WI38 (cell line): ENCODE results near the gene LRP3.
A peak's percentile ranks its signal among the peaks of the same experiment; 100 is the strongest.
"Not testable (repeated sequence)": the region's sequence is repeated elsewhere in the genome, so short reads cannot be mapped to it uniquely, and the experiment has no call there.

ENCODE experiments used
- H3K4me3 ChIP-seq: 2 replicates; pipeline ENCODE4 v1.5.1; 2011; ENCODE audit warnings: low read depth, mild to moderate bottlenecking, control low read depth, low read length
- TF ChIP-seq, protein P1 (sequence below): IDR thresholded peaks from 2 replicates; pipeline ENCODE4 v1.5.1; 2012; ENCODE audit warnings: low read depth, mild to moderate bottlenecking, control low read depth, low read length

LRP3 gene

DNA sequence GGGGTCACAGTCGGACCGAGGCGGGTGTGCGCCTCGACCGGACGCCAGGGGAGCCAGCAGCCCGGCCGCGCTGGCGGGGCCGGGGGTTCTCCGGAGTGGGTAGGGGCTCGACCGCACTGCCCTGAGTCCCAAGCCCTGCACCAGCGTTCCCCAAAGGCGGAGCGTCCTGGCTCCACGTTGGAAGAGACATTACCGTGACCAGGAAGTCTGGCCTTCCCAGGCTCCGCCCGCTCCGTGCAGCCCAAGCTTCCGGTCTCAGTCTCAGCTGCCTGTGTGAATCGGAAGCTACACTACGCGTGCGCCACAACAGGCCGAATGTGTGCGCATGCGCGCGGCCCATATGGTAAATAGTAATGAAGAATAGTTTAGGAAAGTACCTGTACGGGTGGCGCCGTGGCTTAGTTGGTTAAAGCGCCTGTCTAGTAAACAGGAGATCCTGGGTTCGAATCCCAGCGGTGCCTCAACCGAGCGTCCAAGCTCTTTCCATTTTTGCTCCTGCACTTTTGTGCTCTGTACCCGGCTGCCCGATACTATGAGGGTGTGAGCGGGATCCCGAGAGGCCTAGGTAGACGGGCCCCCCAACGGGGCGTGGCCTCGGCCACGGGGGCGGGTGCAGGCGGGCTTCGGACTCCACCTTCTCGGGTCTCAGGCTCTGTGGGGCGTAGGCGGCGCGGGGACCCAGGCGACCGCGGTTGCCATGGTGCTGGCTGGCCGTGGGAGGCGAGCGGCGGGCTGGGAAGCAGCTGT, 17.3 kb upstream of the LRP3 start:
- TF ChIP-seq, protein P1, sequence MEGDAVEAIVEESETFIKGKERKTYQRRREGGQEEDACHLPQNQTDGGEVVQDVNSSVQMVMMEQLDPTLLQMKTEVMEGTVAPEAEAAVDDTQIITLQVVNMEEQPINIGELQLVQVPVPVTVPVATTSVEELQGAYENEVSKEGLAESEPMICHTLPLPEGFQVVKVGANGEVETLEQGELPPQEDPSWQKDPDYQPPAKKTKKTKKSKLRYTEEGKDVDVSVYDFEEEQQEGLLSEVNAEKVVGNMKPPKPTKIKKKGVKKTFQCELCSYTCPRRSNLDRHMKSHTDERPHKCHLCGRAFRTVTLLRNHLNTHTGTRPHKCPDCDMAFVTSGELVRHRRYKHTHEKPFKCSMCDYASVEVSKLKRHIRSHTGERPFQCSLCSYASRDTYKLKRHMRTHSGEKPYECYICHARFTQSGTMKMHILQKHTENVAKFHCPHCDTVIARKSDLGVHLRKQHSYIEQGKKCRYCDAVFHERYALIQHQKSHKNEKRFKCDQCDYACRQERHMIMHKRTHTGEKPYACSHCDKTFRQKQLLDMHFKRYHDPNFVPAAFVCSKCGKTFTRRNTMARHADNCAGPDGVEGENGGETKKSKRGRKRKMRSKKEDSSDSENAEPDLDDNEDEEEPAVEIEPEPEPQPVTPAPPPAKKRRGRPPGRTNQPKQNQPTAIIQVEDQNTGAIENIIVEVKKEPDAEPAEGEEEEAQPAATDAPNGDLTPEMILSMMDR = peak; percentile 20
- H3K4me3 ChIP-seq = peak overlapping the region; percentile 72

DNA sequence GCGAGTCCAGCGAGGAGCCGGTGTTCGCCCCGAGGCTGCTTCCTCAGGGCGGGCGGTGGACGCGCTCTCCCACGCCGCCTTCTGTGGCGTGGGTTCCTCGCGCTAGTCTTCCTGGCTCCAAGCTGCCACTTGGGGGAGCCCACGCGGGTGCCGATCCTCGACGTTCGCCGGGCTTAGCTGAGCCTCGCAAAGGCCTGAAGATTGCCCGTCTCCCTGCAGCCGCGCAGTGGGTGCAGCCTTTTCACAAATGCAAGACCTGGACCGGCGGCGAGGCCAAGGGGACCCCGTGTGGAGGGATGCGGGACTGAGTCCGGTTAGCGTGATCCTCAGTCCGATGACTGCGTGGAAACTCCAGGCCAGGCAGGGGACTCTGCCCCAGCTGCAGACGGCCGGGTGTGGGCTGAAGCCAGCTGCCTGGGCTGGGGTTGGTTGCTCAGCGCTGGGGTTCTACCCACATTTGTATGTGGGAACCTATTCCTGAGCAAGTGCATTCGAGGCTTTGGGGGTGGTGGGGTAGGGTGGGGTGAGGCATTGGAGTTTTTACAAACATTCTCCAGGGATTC, 16.6 kb upstream of the LRP3 start:
- H3K4me3 ChIP-seq = peak overlapping the region; percentile 53
- TF ChIP-seq, protein P1 = peak; percentile 19

DNA sequence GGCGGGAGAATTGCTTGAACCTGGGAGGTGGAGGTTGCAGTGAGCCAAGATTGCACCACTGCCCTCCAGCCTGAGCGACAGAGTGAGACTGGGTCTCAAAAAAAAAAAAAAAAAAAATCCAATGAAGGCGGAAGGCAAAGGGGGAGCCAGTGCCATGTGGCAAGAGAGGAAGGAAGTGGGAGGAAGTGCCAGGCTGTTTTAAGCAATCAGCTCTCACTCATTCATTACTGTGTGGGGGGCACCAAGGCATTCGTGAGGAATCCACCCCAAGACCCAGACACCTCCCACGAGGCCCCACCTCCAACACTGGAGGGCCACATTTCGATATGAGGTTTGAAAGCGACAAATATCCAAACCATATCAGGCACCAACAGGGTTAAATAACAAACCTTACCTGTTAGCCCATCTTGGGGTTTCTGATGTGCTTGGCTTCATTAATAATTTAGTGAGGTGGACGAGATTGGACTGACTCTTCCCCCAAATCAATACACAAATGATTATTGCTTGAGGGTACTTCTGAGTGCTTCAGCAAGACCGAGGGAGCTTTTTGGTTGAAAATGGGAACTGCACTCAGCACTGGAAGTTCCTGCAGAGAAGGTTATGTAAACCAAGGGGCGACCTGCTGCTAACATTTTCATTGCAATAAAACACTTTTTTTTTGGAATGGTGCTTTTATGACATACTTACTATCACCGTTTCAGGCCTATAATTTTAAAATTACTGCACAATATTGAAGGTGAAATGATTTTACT, 7.5 kb upstream of the LRP3 start:
- H3K4me3 ChIP-seq = no peak overlapping the region
- TF ChIP-seq, protein P1 = no peak

DNA sequence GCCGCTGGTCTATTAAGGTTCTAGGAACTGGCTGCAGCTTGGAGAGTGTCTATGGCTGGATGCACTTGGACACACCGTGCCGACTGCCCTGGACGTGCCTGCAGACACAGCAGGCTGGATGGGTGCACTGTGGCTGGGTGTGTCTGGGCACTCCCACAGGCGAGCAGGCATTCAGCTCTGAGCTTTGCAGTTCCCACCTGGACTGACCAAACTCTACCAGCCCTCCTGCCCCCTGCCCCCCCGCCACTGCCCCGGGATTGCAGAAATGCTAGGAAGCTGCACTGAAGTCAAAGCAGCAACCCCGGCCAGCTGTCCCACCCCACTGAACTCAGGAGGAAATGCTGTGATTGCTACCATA, 7.0 kb upstream of the LRP3 start:
- TF ChIP-seq, protein P1 = no peak
- no peak overlapping the region for H3K4me3 ChIP-seq

DNA sequence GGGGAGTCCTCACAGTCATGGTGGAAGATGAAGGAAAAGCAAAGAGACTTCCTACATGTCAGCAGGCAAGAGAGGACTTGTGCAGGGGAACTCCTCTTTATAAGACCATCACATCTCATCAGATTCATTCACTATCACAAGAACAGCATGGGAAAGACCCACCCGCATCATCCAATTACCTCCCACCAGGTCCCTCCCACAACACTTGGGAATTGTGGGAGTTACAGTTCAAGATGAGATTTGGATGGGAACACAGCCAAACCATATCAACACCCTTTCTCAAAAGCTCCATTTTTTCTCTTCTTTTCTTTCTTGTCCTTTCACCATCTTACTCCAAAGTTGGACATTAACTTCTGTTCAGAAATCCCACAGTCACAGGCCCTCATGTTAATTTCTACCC, 4.7 kb upstream of the LRP3 start:
- TF ChIP-seq, protein P1 = no peak
- no peak overlapping the region for H3K4me3 ChIP-seq

DNA sequence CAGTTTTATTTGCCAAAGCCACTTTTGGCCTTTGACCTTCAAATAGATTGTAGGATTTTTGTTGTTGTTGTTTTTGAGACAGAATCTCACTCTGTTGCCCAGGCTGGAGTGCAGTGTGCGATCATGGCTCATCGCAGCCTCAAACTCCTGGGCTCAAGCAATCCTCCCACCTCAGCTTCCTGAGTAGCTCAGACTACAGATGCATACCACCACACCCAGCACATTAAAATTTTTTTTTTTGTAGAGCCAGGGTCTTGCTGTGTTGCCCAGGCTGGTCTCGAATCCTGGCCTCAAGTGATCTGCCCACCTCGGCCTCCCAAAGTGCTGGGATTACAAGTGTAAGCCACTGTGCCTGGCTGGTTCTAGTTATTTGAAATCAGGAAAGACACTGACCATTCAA, 3.0 kb upstream of the LRP3 start:
- H3K4me3 ChIP-seq = not testable (repeated sequence)

DNA sequence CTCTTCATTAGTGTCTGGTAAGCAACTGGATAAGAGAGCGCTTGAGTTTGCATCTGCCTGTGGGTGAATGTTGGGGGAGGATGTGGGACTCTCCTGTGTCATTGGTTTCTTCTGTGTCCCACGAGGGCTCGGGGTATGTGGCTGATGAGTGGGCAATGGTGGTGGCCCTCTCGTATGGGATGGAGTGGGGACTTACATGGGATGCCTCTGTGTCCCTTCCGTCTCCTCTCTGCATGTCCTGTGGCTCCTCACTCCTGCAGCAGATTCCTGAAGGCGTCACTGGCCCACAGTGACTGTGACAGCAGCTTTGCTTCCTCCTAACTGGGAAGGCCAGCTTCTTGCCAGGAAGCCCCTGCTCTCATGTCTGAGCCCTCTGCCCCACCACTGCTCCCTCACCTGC, 2.6 kb upstream of the LRP3 start:
- H3K4me3 ChIP-seq = no peak overlapping the region
- TF ChIP-seq, protein P1 = no peak
